GM12878 (cell line): ENCODE results near the gene SEPTIN1. TPM values are rescaled to one million over a fixed set of nuclear protein-coding genes. Genes with fewer than 3 reads are reported as not detected.

Experiments
- ATF7 ChIP-seq: fragments of 450-650 bp; IDR thresholded peaks from 2 replicates; pipeline ENCODE4 v1.6.1; 2016; ENCODE audit warnings: low read depth, mild to moderate bottlenecking
- BCL11A ChIP-seq: IDR thresholded peaks from 2 replicates; pipeline ENCODE4 v1.6.1; 2011; ENCODE audit warnings: low read depth, low read length
- BMI1 ChIP-seq: fragments of 450-650 bp; IDR thresholded peaks from 2 replicates; pipeline ENCODE4 v1.6.1; 2016; ENCODE audit warnings: mild to moderate bottlenecking, moderate library complexity, borderline replicate concordance
- CBX3 ChIP-seq: fragments of 200-600 bp; sonication (generic); IDR thresholded peaks from 2 replicates; pipeline ENCODE4 v1.6.1; 2016; ENCODE audit warnings: low read depth, borderline replicate concordance
- MTA2 ChIP-seq: fragments of 450-650 bp; IDR thresholded peaks from 2 replicates; pipeline ENCODE4 v1.6.1; 2016; ENCODE audit warnings: low read depth, mild to moderate bottlenecking, moderate library complexity
- MXI1 ChIP-seq: fragments of 150-350 bp; IDR thresholded peaks from 2 replicates; pipeline ENCODE4 v1.6.1; 2011; ENCODE audit warnings: low read depth, mild to moderate bottlenecking, inconsistent platforms, low read length, improper control_type of control experiment
- MYC ChIP-seq: IDR thresholded peaks from 2 replicates; pipeline ENCODE4 v1.6.1; 2011; ENCODE audit warnings: mild to moderate bottlenecking, low read length, moderate library complexity, inconsistent platforms; ENCODE audit not compliant: insufficient read depth, insufficient replicate concordance, insufficient read length, severe bottlenecking
- PAX8 ChIP-seq: fragments of 450-650 bp; IDR thresholded peaks from 2 replicates; pipeline ENCODE4 v1.6.1; 2017; ENCODE audit warnings: mild to moderate bottlenecking, moderate library complexity
- SMAD1 ChIP-seq: fragments of 450-650 bp; IDR thresholded peaks from 2 replicates; pipeline ENCODE4 v1.6.1; 2018; ENCODE audit warnings: mild to moderate bottlenecking, low read depth; ENCODE audit not compliant: partially characterized antibody
- SMAD5 ChIP-seq: IDR thresholded peaks from 2 replicates; pipeline ENCODE4 v1.6.1; 2016; ENCODE audit warnings: antibody characterized with exemption, low read depth
- SPI1 ChIP-seq: IDR thresholded peaks from 2 replicates; pipeline ENCODE4 v1.6.1; 2011; ENCODE audit warnings: low read depth, mild to moderate bottlenecking, low read length, moderate library complexity, borderline replicate concordance; ENCODE audit not compliant: insufficient read depth
- STAT3 ChIP-seq: IDR thresholded peaks from 2 replicates; pipeline ENCODE4 v1.6.1; 2011; ENCODE audit warnings: low read depth, low read length, improper control_type of control experiment
- ZNF217 ChIP-seq: fragments of 450-650 bp; IDR thresholded peaks from 2 replicates; pipeline ENCODE4 v1.6.1; 2017; ENCODE audit warnings: antibody characterized with exemption, mild to moderate bottlenecking
- ZNF622 ChIP-seq: fragments of 450-650 bp; IDR thresholded peaks from 2 replicates; pipeline ENCODE4 v1.6.1; 2017; ENCODE audit warnings: mild to moderate bottlenecking, inconsistent platforms
- polyA plus RNA-seq, 11 experiments: library from polyadenylated mRNA; depleted of rRNA in 4 of 11; unstranded in 6 of 11; stranded (reverse) in 5 of 11; fragments of >200 nt; fragmentation: Nextera tagmentation in 4 of 11; fragmentation: Illumina TruSeq in 1 of 11; extraction: Ambion mirVana in 4 of 11; extraction: Trizol in 1 of 11; gene quantifications; 1 replicate in 1 of 11; 2 replicates in 10 of 11; pipeline versions ENCODE4 v1.2.1 to v1.2.3, GENCODE V29; 2011 to 2016; ENCODE audit warnings: inconsistent platforms in 2 of 11, missing spikeins in 2 of 11, low read depth in 1 of 11
- total RNA-seq, 4 experiments: library from RNA; depleted of rRNA in 3 of 4; stranded (reverse); fragments of >200 nt in 3 of 4; fragmentation: Illumina TruSeq in 1 of 4; extraction: Trizol in 1 of 4; gene quantifications; 2 replicates each; pipeline versions ENCODE4 v1.2.1 to v1.2.3, GENCODE V29; 2013 to 2021
- TF ChIP-seq, protein P1 (sequence below): IDR thresholded peaks from 2 replicates; pipeline ENCODE4 v1.6.1; 2012; ENCODE audit warnings: improper control_type of control experiment, low read depth, low read length; ENCODE audit not compliant: insufficient replicate concordance
- TF ChIP-seq, protein P2 (sequence below): fragments of 450-650 bp; IDR thresholded peaks from 2 replicates; pipeline ENCODE4 v1.6.1; 2018; ENCODE audit warnings: borderline replicate concordance, mild to moderate bottlenecking; ENCODE audit not compliant: partially characterized antibody
- TF ChIP-seq, protein P3 (sequence below): IDR thresholded peaks from 2 replicates; pipeline ENCODE4 v1.6.1; 2011; ENCODE audit warnings: low read depth, mild to moderate bottlenecking, low read length, moderate library complexity, borderline replicate concordance; ENCODE audit errors: extremely low read depth
- TF ChIP-seq, protein P4 (sequence below): IDR thresholded peaks from 2 replicates; pipeline ENCODE4 v1.6.1; 2012; ENCODE audit warnings: low read depth, low read length, improper control_type of control experiment
- TF ChIP-seq, protein P5 (sequence below): fragments of 450-650 bp; IDR thresholded peaks from 2 replicates; pipeline ENCODE4 v1.6.1; 2014; ENCODE audit warnings: mild to moderate bottlenecking

Gene SEPTIN1
- total and polyA plus RNA-seq, 10 of the 15 experiments (the other 5 are each of a cell fraction or from before 2014, with no cell fraction given), result 2.8 to 153 (median 94.1) TPM

DNA sequence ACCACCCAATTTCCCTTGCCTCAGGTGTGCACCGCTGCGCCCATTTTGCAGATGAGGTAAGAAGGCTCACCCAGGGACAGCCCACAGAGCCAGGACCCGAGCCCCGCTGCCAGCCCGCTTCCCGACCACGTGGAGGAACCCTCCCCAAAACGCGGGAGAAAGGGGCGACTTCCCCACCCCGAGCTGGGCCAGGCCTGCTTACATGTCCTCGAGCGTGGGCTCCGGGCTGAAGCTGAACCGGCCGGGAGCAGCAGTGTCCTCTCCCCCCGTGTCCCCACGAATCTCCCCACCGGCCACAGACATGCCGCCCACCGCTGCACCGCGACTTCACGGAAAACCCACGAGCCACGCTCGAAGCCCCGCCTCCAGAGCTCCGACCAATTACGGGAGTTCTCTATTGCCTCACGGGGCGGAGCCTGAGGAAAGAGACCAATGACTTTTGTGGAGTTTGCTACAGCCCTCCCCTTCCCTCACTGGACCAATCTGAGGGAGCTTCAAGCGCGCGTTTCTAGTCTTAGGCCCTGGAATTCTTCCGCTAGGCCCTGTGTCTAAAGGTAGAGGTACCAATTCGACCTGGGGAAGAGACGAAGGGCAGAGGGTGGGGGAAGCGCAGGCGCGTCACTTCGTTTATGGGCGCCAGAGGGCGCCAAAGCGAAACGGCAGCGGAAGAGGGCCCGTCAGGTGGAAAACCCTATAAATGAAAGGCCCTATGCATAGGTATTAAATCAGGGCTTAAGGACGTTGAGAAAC, 47.5 kb upstream of the SEPTIN1 start, which contains the start of gene DCTPP1 (continued):
- peak; percentile 45; the same call in 1 of the 2 replicates for TF ChIP-seq ZNF217
- TF ChIP-seq, protein P1, sequence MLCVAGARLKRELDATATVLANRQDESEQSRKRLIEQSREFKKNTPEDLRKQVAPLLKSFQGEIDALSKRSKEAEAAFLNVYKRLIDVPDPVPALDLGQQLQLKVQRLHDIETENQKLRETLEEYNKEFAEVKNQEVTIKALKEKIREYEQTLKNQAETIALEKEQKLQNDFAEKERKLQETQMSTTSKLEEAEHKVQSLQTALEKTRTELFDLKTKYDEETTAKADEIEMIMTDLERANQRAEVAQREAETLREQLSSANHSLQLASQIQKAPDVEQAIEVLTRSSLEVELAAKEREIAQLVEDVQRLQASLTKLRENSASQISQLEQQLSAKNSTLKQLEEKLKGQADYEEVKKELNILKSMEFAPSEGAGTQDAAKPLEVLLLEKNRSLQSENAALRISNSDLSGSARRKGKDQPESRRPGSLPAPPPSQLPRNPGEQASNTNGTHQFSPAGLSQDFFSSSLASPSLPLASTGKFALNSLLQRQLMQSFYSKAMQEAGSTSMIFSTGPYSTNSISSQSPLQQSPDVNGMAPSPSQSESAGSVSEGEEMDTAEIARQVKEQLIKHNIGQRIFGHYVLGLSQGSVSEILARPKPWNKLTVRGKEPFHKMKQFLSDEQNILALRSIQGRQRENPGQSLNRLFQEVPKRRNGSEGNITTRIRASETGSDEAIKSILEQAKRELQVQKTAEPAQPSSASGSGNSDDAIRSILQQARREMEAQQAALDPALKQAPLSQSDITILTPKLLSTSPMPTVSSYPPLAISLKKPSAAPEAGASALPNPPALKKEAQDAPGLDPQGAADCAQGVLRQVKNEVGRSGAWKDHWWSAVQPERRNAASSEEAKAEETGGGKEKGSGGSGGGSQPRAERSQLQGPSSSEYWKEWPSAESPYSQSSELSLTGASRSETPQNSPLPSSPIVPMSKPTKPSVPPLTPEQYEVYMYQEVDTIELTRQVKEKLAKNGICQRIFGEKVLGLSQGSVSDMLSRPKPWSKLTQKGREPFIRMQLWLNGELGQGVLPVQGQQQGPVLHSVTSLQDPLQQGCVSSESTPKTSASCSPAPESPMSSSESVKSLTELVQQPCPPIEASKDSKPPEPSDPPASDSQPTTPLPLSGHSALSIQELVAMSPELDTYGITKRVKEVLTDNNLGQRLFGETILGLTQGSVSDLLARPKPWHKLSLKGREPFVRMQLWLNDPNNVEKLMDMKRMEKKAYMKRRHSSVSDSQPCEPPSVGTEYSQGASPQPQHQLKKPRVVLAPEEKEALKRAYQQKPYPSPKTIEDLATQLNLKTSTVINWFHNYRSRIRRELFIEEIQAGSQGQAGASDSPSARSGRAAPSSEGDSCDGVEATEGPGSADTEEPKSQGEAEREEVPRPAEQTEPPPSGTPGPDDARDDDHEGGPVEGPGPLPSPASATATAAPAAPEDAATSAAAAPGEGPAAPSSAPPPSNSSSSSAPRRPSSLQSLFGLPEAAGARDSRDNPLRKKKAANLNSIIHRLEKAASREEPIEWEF, result no peak
- no peak for TF ChIP-seq BCL11A
- no peak for TF ChIP-seq BMI1
- TF ChIP-seq, protein P2, sequence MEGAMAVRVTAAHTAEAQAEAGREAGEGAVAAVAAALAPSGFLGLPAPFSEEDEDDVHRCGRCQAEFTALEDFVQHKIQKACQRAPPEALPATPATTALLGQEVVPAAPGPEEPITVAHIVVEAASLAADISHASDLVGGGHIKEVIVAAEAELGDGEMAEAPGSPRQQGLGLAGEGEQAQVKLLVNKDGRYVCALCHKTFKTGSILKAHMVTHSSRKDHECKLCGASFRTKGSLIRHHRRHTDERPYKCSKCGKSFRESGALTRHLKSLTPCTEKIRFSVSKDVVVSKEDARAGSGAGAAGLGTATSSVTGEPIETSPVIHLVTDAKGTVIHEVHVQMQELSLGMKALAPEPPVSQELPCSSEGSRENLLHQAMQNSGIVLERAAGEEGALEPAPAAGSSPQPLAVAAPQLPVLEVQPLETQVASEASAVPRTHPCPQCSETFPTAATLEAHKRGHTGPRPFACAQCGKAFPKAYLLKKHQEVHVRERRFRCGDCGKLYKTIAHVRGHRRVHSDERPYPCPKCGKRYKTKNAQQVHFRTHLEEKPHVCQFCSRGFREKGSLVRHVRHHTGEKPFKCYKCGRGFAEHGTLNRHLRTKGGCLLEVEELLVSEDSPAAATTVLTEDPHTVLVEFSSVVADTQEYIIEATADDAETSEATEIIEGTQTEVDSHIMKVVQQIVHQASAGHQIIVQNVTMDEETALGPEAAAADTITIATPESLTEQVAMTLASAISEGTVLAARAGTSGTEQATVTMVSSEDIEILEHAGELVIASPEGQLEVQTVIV, result peak; percentile 32
- peak; percentile 93 for TF ChIP-seq MXI1
- TF ChIP-seq ATF7, result peak; percentile 90
- TF ChIP-seq, protein P3, sequence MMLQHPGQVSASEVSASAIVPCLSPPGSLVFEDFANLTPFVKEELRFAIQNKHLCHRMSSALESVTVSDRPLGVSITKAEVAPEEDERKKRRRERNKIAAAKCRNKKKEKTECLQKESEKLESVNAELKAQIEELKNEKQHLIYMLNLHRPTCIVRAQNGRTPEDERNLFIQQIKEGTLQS, result peak; percentile 7; the same call in 1 of the 2 replicates
- no peak for TF ChIP-seq SPI1
- TF ChIP-seq MYC, result no peak
- TF ChIP-seq CBX3, result no peak
- TF ChIP-seq STAT3, result no peak
- TF ChIP-seq SMAD5, result no peak; the same call in 1 of the 2 replicates
- TF ChIP-seq ZNF622, result no peak
- TF ChIP-seq, protein P4, sequence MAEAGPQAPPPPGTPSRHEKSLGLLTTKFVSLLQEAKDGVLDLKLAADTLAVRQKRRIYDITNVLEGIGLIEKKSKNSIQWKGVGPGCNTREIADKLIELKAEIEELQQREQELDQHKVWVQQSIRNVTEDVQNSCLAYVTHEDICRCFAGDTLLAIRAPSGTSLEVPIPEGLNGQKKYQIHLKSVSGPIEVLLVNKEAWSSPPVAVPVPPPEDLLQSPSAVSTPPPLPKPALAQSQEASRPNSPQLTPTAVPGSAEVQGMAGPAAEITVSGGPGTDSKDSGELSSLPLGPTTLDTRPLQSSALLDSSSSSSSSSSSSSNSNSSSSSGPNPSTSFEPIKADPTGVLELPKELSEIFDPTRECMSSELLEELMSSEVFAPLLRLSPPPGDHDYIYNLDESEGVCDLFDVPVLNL, result no peak
- TF ChIP-seq PAX8, result no peak
- TF ChIP-seq, protein P5, sequence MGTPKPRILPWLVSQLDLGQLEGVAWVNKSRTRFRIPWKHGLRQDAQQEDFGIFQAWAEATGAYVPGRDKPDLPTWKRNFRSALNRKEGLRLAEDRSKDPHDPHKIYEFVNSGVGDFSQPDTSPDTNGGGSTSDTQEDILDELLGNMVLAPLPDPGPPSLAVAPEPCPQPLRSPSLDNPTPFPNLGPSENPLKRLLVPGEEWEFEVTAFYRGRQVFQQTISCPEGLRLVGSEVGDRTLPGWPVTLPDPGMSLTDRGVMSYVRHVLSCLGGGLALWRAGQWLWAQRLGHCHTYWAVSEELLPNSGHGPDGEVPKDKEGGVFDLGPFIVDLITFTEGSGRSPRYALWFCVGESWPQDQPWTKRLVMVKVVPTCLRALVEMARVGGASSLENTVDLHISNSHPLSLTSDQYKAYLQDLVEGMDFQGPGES, result peak; percentile 38; the same call in 1 of the 2 replicates
- TF ChIP-seq MTA2, result no peak; the same call in 1 of the 2 replicates
- TF ChIP-seq SMAD1, result no peak
